Stimulated activated CD8-positive, alpha-beta memory T cell treated with anti-CD3 and anti-CD28 coated beads, Interleukin-4, amount 100 ng/mL, for 1 hour (primary cell): ENCODE measurements around the gene MXD3.

Experiments used
- DNase-seq, 2 donors: peaks; one replicate each; pipeline ENCODE4 v3.0.0-alpha.2; 2020; ENCODE audit warnings: low read depth in 2 of 2, low spot score in 1 of 2

Gene MXD3

DNA sequence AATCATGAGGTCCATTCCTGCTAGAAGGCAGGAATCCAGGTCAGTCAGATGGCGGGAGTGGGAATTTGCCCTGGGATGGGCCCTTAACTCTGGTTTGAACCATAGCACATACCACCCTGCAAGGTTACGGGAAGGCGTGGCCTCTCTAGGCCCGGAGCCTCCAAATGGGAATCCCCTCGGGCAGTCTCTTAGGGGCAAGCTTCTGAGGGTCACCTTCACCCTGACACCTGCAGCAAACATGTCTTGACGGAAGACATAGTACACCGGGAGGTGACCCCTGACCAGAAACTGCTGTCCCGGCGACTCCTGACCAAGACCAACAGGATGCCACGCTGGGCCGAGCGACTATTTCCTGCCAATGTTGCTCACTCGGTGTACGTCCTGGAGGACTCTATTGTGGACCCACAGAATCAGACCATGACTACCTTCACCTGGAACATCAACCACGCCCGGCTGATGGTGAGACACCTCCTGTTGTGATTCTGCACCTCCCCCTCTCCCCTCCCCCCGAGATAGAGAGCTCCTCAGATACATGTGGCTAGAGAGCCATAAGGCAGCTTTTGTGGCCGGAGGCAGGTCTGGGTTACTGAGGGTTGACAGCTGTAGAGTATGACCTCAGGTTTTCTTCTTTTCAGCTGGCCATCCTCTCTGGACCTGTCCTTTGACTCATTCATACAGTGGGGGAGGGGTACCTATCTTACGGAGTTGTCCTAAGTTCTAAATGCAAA is 7.1 kb downstream of the MXD3 start:
- DNase-seq = no peak

DNA sequence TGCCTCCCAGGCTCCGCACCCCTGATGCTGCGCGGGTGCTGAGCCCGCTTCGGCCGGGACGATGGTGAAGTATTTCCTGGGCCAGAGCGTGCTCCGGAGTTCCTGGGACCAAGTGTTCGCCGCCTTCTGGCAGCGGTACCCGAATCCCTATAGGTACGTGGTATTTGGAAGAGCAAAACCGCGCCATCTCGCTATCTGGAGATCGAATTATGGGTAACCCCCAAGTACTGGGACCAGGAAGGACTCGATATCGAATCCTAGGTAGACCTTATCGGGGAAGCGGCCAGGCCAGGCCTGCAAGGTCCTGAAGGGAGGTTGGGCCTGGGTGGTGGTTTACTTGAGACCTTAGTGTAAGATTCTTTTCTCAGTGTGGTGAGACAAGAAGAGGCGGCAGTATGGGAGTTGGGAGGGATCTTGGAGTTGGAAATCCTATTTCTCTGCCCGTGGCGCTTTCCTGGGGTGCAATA is 7.7 kb downstream of the MXD3 start:
- no peak for DNase-seq

DNA sequence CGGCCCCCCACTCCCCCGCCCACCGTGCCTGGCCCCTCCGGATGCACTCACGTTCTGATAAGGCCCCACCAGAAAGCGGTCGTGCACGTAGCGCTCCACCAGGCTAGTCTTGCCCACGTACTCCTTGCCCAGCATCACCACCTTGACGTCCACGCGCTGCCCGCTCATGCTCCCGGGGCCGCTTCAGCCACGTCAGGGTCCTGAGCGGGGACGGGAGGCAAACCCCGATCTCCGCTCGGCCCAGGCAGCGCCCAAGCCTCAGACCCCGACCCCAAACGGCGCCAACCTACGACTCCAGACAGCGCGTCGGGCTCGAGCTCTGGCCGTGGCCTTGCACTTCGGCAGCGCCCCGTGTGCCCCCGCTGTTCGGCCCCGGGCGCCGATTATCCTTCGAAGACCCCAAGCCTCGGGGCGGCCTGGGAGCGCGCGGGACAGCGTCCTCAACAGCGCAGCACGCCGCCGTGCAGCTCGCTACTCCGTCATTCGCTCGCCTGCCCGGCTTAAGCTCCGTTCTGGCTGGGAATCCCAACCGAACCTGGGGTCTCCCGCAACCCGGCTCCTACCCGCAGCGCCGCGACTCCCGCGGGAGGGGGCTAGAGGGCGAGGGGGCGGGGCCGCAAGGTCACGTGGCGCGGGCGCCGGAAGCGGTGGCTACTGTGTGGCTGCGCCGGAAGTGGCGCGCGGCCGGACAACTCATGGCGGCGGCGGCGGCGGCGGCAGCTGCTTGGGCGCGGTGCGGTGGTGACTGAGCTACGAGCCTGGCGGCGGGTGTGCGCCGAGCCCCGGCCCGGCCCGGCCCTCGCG is 8.4 kb downstream of the MXD3 start, which contains the start of the genes PRELID1 and RAB24:
Gene PRELID1, plus strand, starts transcription at position 679 of the 804 bp plus-strand sequence. CDS start 187 bp downstream, outside the sequence.
Gene RAB24, minus strand, starts transcription at position 599 of the 804 bp plus-strand sequence. Its CDS starts 431 bp downstream, at position 168.
- DNase-seq = peak; percentile 78 to 84

DNA sequence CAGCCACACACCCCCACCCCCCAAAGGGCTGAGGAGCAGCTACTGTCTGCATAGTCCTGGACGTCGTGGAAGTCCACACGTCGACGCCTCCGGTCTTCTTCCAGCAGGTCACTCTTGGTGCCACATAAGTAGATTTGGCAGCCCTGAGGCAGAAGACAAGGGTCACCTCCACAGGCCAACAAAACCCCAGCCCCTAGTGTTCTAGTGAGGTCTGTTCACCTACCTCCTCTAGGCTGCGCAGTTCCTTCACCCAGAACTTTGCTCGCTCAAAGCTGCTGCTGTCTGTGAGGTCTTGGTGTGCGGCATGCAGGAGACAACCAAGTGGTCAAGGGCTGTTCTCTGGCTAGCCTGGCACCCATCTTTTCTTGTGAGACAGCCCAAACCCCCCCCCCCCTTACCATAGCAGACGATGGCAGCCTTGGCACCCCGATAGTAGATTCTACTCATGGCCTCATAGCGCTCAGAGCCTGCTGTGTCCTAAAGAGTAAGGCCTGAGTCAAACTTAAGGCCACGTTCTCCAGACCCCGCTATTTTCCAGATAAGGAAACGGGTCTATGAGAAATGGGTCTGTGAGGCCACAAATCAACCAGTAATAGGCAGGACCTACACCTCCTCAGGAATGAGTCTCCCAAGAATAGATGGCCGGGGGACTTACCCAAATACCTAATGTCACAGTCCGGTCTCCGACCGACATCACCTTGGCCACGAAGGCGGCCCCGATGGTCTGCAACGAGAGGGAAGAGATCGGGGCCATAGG is 9.2 kb downstream of the MXD3 start:
- DNase-seq = no peak

DNA sequence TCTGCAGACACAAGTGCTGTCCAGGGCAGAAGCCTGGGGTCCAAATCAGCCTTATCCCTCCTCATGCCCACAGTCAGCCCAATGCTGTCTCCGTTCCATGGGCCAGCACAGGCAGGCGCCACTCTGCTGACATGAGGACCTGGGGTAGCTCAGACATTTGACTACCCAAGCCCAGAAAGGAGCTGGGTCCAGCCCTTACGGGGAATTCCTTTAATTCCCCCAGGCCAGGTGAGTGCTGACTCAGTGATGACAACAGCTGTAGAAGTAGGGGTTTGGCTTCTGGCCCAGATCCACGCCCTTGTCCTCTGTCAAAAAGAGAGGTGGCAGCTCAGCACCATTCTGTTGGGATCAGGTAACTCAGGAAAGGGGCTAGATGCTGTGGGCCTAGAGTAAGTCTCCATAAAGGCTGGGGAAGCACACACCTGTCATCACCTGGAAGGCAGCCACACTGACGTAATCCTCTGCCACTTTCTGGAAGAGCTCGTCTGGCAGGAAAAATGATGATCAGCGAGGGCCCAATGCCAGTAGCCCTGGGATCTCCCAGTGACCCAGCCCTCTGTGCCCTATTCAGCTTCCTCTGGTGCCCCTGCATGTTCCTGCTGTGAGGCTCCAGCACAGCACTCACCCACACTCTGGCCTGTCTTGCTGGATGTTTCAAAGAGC is 10.1 kb downstream of the MXD3 start:
- no peak for DNase-seq

DNA sequence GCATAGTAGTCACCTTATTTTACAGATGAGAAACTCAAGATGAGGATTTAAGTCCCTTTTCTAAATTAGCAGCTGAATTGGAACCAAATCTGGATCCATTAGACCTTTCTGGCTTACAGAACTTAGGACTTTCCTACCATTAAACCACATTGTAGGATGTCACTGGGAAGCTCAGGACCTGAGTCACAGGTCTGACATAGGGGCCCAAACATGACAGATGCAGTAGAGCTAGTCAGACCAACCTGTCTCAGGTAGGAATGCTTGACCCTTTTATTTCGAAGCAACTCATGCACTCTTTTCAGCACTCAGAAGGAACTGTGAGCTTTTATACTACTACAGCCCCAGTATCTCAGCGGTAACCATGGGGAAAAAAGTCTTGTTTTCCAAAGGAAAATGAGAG is 10.7 kb downstream of the MXD3 start:
- DNase-seq = no peak

DNA sequence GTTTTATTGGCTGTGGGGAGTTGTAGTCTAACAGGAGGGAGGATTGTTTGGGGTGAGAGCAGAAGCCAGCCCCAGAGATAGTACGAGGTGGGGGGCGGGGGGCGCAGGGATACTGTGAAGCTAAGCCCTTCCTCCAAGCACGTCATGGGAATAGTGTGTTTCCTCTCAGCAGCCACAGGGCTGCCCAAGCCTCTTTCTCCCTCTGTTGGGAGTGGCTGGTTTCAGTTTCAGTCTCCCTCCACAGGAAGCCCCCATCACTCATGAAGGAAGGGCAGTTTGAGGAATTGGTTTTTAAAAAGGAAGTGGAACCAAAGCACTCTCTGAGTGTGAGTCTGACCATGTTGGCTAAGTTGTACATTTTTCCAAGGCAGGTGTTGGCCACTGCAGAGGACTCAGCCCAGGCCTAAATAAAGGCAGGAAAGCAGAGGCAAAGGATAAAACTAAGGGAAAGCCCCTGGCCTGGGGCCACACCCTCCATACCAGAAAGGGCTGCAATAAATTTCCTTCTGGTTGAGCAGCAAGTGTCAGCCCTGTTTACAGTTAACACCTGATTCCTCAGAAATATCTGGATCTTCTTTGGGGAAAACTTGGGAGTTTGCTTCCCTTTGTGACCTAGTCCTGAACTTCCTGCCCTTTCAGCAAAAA is 11.3 kb downstream of the MXD3 start:
- DNase-seq = peak in 1 of 2 donors; percentile 54

DNA sequence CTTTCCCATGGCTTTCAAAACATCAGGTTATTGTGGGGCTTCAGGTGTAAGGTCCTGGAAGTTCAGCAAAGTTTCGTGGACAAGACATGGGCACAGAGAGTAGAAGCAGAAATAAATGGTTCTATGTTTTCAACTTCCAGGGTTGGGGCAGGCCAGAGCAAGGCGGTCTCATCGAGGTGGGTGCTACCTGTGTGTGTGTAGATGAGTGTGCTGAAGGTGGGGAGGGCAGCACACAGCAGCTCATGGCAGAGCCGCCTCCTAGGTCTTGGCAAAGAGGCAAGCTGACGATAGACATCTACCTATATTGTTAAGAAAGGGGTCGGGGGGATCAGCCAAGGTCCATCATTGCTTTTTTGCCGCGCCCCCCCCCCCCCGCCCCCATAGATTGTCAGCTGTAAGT is 12.0 kb downstream of the MXD3 start:
- no peak for DNase-seq

DNA sequence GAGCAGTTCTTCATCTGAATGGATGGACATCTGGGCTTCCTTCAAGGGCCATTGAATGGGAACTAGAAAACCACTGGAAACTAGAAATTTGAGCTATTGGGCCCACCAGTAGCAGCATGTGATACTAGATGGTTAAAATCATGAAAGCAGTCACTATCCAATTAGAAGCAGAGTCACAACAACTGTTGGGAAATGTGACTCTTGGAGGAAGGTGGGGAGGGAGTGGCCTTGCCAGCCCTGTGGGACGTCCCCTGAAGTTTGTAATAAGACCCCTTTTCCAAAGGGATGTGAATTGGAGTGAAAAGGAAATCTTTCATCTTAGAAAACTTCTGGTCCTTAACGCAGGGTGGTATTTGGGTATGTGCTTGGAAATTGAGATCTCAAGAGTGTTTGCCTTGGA is 13.8 kb downstream of the MXD3 start:
- DNase-seq = no peak

DNA sequence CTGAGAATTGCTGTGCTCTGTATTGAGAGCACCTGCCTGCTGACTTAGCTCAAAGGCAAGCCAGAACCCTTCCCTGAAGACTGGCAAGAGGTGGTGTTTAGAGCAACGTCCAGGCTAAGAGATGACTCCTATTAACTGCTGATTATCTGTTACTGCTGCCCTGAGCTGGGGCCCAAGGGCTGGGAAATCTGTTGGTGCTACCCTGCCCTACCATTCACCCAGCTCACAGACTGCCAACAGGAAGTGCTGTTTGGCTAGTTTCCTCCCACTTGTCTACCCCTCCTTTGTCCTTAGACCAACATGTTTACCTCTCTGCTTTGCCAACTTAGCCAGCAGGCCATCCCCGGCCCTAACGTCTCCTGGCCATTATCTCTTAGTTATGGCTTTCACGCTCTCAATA is 15.1 kb downstream of the MXD3 start:
- no peak for DNase-seq

DNA sequence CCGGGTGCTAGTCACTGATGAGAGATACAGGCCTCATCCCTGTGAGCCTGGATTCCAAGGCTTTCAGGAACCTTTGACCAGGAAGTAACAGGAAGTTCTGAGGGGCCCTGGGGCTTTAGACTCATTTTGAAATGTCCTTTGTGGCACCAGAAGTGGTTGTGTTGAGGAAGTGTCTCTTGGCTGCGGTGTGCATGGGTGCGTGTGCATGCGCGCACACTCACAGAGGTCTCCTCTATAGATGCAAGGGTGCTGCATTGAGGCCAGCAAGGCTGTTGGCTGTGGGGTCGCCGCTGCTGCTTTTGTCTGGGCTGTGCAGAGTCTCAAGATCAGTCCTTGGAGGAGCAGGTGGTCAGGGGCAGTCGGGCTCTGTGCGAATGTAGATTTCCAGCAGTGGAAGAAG is 15.8 kb downstream of the MXD3 start:
- DNase-seq = no peak

DNA sequence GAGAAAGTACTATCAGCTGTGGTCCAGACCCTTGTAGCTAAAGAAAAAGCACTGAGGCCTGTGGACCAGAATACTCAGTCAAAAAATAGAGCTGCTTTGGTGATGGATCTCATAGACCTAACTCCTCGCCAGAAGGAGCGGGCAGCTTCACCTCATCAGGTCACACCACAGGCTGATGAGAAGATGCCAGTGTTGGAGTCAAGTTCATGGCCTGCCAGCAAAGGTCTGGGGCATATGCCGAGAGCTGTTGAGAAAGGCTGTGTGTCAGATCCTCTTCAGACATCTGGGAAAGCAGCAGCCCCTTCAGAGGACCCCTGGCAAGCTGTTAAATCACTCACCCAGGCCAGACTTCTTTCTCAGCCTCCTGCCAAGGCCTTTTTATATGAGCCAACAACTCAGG is 17.1 kb downstream of the MXD3 start:
- DNase-seq = no peak

DNA sequence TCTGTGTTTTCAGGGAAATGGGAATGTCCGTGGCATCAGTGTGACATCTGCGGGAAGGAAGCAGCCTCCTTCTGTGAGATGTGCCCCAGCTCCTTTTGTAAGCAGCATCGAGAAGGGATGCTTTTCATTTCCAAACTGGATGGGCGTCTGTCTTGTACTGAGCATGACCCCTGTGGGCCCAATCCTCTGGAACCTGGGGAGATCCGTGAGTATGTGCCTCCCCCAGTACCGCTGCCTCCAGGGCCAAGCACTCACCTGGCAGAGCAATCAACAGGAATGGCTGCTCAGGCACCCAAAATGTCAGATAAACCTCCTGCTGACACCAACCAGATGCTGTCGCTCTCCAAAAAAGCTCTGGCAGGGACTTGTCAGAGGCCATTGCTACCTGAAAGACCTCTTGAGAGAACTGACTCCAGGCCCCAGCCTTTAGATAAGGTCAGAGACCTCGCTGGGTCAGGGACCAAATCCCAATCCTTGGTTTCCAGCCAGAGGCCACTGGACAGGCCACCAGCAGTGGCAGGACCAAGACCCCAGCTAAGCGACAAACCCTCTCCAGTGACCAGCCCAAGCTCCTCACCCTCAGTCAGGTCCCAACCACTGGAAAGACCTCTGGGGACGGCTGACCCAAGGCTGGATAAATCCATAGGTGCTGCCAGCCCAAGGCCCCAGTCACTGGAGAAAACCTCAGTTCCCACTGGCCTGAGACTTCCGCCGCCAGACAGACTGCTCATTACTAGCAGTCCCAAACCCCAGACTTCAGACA is 17.7 kb downstream of the MXD3 start:
- no peak for DNase-seq

DNA sequence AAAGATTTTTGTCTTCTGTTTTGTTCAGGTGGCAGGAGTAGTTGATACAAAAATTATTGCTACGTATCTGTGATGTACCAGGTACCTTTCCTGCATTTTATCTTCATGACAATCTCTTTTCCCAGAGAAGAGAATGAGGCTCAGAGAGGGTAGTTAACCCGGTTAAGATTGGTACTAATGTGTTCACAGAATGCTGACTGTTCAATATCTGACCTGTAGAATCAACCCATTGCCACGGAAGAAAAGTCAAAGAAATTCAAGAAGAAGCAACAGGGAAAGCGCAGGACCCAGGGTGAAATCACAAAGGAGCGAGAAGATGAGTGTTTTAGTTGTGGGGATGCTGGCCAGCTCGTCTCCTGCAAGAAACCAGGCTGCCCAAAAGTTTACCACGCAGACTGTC is 20.0 kb downstream of the MXD3 start:
- no peak for DNase-seq

DNA sequence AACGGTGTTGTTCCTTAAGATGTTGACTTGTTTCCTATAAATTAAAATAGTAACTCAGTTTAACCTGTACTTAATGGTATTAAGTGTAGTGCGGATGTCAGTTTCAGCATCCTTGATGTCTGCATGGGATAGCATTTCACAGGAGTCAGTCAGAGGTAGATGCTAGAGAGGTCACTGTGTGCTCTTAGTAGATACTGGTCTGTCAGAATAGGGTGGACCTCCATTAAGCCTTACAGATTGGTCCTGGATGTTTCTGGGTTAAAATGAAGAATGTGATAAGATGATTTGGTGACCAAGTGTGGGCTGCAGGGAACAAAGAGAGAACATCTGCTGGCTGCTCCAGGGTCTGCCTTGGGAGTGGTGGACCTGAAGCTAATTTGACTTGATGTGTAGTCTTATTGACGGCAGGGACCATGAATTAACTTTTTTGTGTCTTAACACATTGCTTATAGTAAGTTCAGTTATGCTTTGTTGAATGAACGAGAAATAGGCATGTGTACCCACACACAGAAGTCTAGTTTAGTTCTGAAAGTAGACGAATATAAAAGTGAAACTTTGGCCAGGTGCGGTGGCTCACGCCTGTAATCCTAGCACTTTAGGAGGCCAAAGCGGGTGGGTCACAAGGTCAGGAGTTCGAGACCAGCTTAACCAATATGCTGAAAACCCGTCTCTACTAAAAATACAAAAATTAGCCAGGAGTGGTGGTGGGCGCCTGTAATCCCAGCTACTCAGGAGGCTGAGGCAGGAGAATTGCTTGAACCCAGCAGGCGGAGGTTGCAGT is 20.7 kb downstream of the MXD3 start:
- DNase-seq = no peak

DNA sequence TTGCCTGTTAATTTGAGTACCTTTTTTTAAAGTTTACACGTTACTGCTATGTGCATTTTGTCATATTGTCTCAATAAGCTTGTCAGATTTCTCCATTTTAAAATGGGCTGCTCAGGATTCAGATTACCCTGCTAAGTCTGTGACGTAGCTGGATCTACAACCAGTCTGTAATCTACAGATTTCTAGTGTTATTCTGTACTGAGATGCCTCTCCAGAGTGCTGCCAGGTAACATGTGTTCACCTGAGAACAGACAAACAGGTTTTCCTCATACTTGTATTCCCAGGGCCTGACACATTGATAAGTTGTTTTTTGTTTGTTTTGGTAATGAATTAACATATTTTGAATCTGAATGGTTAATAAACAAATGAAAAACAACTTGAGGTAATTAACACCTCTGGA is 23.5 kb downstream of the MXD3 start:
- DNase-seq = no peak

DNA sequence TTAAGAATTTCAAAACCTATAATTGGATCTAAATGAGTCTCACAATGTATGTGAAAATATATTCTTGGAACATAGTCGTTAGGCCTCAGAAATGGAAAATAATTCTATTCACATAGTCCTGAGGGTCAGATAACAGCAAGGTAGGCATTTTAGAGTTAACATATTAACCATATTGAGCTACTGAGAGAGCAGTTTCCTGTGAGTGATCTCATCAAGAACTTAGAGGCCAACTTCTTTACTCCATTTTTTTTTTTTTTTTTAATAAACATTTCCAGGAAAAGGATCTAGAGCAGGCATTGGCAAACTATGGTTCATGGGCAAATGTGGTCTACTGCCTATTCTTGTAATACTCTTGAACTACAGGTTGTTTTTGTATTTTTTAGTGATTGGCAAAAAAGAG is 34.8 kb downstream of the MXD3 start:
- no peak for DNase-seq

DNA sequence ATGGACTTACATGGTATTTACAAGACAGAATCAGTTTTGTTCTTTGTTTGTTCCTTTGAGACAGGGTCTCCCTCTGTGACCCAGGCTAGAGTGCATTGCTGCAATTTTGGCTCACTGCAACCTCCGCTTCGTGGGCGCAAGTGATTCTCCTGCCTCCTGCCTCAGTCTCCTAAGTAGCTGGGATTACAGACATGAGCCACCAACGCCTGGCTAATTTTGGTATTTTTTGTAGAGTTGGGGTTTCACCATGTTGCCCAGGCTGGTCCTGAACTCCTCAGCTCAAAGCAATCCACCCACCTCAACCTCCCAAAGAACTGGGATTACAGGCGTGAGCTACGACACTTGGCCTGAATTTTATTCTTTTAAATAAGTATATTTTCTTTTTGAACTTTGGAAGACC is 35.8 kb downstream of the MXD3 start:
- no peak for DNase-seq

DNA sequence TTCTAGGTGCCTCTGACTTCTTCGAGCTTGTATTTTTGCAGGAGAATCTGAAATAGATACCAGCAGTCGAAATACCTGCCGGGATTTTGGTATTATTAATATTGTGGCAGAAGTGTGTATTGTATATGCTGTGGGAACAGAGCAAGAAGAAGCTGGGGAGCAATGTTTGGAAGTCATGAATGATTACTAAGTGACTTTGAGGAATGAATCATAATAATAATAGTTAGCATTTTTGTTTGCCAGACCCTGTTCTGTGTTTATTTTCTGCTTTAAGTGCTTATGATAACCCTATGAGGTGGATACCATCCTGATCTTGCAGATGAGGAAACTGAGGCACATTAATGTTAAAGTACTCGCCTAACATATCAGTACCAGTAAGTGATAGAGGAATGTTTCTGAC is 40.6 kb downstream of the MXD3 start:
- DNase-seq = no peak
